HG03159 (cell line): ENCODE measurements around the gene PIBF1.
"Not testable (repeated sequence)": the region's sequence is repeated elsewhere in the genome, so short reads cannot be mapped to it uniquely, and the experiment has no call there.

ENCODE experiments used
- ATAC-seq: cut with Tn5 transposase; IDR thresholded peaks from one replicate; pipeline ENCODE4 v1.9.1; 2021; ENCODE audit warnings: mild to moderate bottlenecking, moderate library complexity; ENCODE audit not compliant: unreplicated experiment

PIBF1 gene

GRCh38 chr13:72820898-72821279 lies 39.0 kb downstream of the PIBF1 start:
- no peak for ATAC-seq

- no peak for ATAC-seq
These were observed 41.1 kb downstream of the PIBF1 start for GRCh38 chr13:72823081-72823480.

- no peak for ATAC-seq
These were observed 41.8 kb downstream of the PIBF1 start for GRCh38 chr13:72823724-72824123.

- no peak for ATAC-seq
These were observed 52.7 kb downstream of the PIBF1 start for GRCh38 chr13:72834601-72835000.

- ATAC-seq, result peak; percentile 95
These were observed 58.0 kb downstream of the PIBF1 start for GRCh38 chr13:72839831-72840426.

- no peak for ATAC-seq
These were observed 61.1 kb downstream of the PIBF1 start for GRCh38 chr13:72842991-72843390.

- ATAC-seq, result not testable (repeated sequence)
These were observed 63.2 kb downstream of the PIBF1 start for GRCh38 chr13:72845148-72845547.

GRCh38 chr13:72849571-72849970 lies 67.6 kb downstream of the PIBF1 start:
- ATAC-seq, result no peak

- ATAC-seq, result no peak
These were observed 69.2 kb downstream of the PIBF1 start for GRCh38 chr13:72850959-72851677.

GRCh38 chr13:72851678-72852014 lies 69.7 kb downstream of the PIBF1 start:
- no peak for ATAC-seq

GRCh38 chr13:72852207-72852606 lies 70.3 kb downstream of the PIBF1 start:
- no peak for ATAC-seq

GRCh38 chr13:72853000-72853399 lies 71.1 kb downstream of the PIBF1 start:
- no peak for ATAC-seq

- ATAC-seq, result peak; percentile 89
These were observed 82.4 kb downstream of the PIBF1 start for GRCh38 chr13:72864142-72865011.

GRCh38 chr13:72868229-72868628 lies 86.3 kb downstream of the PIBF1 start:
- no peak for ATAC-seq

GRCh38 chr13:72875233-72875632 lies 93.3 kb downstream of the PIBF1 start:
- ATAC-seq, result no peak

GRCh38 chr13:72884101-72884500 lies 102.2 kb downstream of the PIBF1 start:
- no peak for ATAC-seq

GRCh38 chr13:72886272-72887067 lies 104.5 kb downstream of the PIBF1 start:
- ATAC-seq, result no peak

GRCh38 chr13:72889495-72889894 lies 107.6 kb downstream of the PIBF1 start:
- ATAC-seq, result no peak

GRCh38 chr13:72890546-72890945 lies 108.6 kb downstream of the PIBF1 start:
- ATAC-seq, result no peak

- ATAC-seq, result no peak
These were observed 109.5 kb downstream of the PIBF1 start for GRCh38 chr13:72891423-72891822.

GRCh38 chr13:72896869-72897268 lies 114.9 kb downstream of the PIBF1 start:
- no peak for ATAC-seq
